ENCODE measurements around the gene CD8B2. TPM values are rescaled to one million over a fixed set of nuclear protein-coding genes. Genes with fewer than 3 reads are reported as not detected.
"Not testable (repeated sequence)": the region's sequence is repeated elsewhere in the genome, so short reads cannot be mapped to it uniquely, and the experiment has no call there.

The CD8B2 gene
- total RNA-seq, 1 experiment from 2014 or later = not detected

- DNase-seq = no peak
- Histone ChIP-seq H3K27me3 (no peaks in the 10 kb centered on the region), H3K9me3 (no peaks in the 10 kb centered on the region), H3K36me3 (no peaks in the 10 kb centered on the region), H3K4me3 (no peak overlapping the region)
Measured at GRCh38 chr2:106537047-106537446, 49.9 kb downstream of the CD8B2 start.

- no peak for DNase-seq
- Histone ChIP-seq H3K4me3 (no peak overlapping the region), H3K9me3 (no peaks in the 10 kb centered on the region), H3K36me3 (no peaks in the 10 kb centered on the region), H3K27me3 (no peaks in the 10 kb centered on the region)
Measured at GRCh38 chr2:106537791-106538191, 50.6 kb downstream of the CD8B2 start.

DNA sequence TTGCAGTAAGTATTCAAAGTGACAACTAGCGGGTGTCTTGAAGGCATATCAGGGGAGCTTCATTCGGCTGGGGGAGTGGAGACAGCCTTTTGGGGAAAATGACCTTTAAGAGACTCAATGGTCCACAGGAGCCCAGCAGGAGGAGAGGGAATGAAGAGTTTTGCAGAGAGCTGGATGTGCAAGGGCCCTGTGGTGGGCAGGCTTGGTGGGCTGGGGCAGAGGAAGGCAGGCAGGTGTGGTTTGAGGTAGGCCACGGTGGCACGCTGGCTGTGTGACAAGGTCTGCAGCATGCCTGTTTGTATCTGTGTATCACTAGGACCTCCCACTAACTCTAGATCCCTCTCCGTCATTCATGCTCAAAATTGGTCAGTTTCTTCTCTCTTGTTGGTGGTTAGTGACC lies 53.7 kb downstream of the CD8B2 start:
- no peaks in the 10 kb centered on the region for H3K36me3 ChIP-seq
- no peak for DNase-seq
- no peaks in the 10 kb centered on the region; the same call in 1 of the 2 replicates for H3K27me3 ChIP-seq
- H3K9me3 ChIP-seq = no peaks in the 10 kb centered on the region
- H3K4me3 ChIP-seq = no peak overlapping the region

GRCh38 chr2:106541333-106541732 lies 54.2 kb downstream of the CD8B2 start:
- DNase-seq = no peak
- Histone ChIP-seq H3K4me3 (no peak overlapping the region), H3K9me3 (no peaks in the 10 kb centered on the region), H3K27me3 (no peaks in the 10 kb centered on the region; the same call in 1 of the 2 replicates), H3K36me3 (no peaks in the 10 kb centered on the region)

DNA sequence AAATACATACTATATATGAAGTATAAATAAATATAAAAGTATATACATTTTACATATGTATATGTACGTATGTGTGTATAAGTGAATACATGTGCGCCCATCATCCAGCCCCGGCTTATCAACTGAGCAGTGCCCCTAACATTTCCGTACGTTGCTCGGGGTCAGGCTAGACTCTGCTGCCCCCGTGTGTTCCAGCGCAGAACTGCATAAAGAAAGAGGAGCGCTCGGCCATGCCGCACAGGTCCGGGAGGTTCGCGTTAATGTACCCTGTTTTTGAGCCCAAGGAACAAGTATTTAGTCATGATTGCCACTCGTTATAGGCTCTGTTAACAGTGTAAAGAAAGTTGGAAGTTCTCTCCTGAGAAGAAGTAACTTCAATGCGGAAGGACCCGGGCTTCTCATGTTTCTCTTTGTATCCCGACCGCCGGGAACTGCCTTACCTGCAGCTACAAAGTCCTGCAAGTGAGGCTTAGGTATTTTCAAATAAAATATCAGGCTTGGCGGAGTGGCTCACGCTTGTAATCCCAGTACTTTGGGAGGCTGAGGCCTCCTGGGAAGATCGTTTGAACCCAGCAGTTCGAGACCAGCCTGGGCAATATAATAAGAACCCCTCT lies 55.7 kb downstream of the CD8B2 start:
- Histone ChIP-seq H3K27me3 (no peaks in the 10 kb centered on the region; the same call in 1 of the 2 replicates), H3K36me3 (no peaks in the 10 kb centered on the region), H3K9me3 (no peaks in the 10 kb centered on the region), H3K4me3 (no peak overlapping the region)
- DNase-seq = peak; percentile 36

GRCh38 chr2:106545007-106545406 lies 57.8 kb downstream of the CD8B2 start:
- no peaks in the 10 kb centered on the region for H3K36me3 ChIP-seq
- H3K27me3 ChIP-seq = no peaks in the 10 kb centered on the region; the same call in 1 of the 2 replicates
- no peaks in the 10 kb centered on the region for H3K9me3 ChIP-seq
- no peak overlapping the region for H3K4me3 ChIP-seq
- no peak for DNase-seq

DNA sequence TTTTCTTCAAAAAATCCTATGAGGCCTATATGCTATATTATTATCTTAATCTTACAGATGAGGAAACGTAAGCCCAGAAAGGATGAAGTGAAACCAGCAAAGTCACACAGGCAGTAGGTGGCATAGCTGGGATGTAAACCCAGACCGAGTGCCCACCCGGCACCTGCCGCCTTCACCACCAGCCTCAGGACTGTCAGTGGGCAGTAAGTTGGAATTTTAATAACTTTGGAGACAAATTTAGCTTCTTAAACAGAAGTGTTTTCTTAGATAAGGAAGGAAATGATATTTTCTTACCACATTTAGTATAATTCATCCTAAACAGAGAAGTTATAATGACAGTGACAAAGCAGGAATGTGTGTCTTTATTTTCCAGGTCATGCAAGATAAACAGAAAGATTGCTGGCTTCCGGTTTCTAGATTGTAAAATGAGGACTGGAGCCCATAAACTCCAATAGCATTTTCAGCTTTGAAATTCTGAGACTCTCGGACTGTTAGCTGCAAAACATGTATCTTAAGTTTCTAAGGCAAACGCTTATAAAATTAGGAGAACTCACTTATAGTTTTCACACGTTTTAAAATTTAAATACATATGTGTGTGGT lies 59.3 kb downstream of the CD8B2 start:
- H3K27me3 ChIP-seq = no peaks in the 10 kb centered on the region; the same call in 1 of the 2 replicates
- H3K4me3 ChIP-seq = no peak overlapping the region
- H3K36me3 ChIP-seq = no peaks in the 10 kb centered on the region
- no peaks in the 10 kb centered on the region for H3K9me3 ChIP-seq
- DNase-seq = no peak

DNA sequence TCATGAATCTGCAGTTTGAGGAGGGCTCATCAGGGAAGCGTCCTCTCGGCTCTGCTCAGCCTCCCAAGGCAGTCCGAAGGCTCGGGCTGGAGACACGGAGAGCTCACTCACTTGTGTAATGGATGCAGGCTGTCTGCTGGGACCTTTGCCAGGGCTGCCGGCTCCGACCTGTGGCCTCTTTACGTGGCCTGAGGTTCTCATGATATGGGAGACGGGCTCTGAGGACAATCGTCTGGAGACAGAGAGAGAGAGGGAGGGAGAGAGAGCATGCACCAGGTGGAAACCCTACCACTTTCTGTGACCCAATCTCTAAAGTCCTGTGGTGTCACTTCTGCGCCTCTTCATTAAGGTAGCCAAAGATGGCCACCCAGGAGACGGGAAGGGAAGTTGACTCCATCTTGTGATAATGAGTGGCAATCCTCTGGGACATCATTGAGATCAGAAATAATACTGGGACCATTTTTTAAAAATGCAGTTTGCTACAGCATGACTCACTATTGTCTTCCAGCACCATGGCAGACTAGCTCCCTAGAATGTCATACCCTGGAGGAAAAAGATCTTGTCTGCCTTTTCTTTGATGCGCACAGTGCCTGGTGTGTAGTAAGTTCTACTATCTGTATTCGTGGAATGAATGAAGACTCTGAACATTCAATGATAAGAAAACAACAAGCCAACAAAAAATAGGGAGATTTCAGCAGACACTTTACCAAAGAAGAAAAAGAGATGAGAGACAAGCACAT lies 60.2 kb downstream of the CD8B2 start:
- no peaks in the 10 kb centered on the region for H3K36me3 ChIP-seq
- H3K9me3 ChIP-seq = no peaks in the 10 kb centered on the region
- no peaks in the 10 kb centered on the region; the same call in 1 of the 2 replicates for H3K27me3 ChIP-seq
- H3K4me3 ChIP-seq = no peak overlapping the region
- DNase-seq = peak; percentile 5

DNA sequence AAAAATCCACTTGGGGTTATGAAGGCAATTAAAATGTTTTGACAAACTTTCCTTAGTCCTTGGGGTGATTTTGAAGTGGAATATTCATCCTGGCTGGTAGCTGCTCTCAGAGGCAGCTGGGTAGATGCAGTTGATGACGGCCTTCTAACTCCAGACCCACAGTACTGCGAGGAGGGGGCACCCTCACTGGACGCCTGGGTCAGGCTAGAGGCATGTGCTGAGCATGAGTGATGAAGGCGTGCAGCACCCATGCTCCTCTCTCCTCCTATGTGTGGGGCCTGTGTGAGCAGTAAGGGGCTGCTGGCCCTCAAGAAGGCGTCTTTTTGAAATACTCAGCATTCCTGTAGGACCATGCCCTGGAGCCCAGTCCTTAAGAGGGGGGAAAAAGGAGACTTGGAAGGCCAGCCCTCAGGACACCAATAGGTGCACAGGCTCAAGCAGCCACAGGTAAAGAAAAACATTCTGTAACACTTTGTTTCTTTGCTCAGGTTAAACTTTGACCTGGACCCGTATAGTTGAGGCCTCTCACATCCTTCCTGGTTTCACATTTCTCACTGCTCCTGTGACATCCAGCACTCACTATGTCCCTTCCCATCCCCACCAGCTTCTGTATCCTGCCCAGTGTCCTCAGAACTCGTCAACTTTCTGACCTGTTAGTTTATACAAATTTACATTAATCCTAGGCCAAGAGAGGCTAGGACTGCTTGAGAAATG lies 64.4 kb downstream of the CD8B2 start:
- no peak overlapping the region for H3K4me3 ChIP-seq
- no peaks in the 10 kb centered on the region for H3K36me3 ChIP-seq
- no peaks in the 10 kb centered on the region for H3K9me3 ChIP-seq
- DNase-seq = no peak
- H3K27me3 ChIP-seq = no peaks in the 10 kb centered on the region

- DNase-seq = no peak
- H3K9me3 ChIP-seq = no peaks in the 10 kb centered on the region
- no peaks in the 10 kb centered on the region for H3K27me3 ChIP-seq
- H3K4me3 ChIP-seq = no peak overlapping the region
- H3K36me3 ChIP-seq = no peaks in the 10 kb centered on the region
Measured at GRCh38 chr2:106552921-106553320, 65.8 kb downstream of the CD8B2 start.

GRCh38 chr2:106553321-106553720 lies 66.2 kb downstream of the CD8B2 start:
- no peaks in the 10 kb centered on the region for H3K36me3 ChIP-seq
- H3K27me3 ChIP-seq = no peaks in the 10 kb centered on the region
- H3K4me3 ChIP-seq = no peak overlapping the region
- H3K9me3 ChIP-seq = no peaks in the 10 kb centered on the region
- no peak for DNase-seq

DNA sequence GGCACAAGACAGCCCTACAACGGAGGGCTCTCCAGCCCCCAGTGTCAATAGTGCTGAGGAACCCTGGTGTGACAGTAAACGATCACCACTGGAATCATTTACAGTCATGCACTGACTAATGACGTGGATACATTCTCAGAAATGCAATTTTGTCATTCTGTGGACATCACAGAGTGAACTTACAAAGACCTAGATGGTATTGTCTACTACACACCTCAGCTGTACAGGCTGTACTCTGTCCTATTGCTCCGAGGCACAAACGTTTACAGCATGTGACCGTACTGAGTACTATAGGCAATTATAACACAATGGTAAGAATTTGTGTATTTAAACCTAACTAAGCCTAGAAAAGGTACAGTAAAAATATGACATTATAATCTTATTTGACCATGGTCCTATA lies 67.2 kb downstream of the CD8B2 start:
- H3K4me3 ChIP-seq = no peak overlapping the region
- DNase-seq = no peak
- H3K9me3 ChIP-seq = no peaks in the 10 kb centered on the region
- H3K36me3 ChIP-seq = no peaks in the 10 kb centered on the region
- H3K27me3 ChIP-seq = no peaks in the 10 kb centered on the region

DNA sequence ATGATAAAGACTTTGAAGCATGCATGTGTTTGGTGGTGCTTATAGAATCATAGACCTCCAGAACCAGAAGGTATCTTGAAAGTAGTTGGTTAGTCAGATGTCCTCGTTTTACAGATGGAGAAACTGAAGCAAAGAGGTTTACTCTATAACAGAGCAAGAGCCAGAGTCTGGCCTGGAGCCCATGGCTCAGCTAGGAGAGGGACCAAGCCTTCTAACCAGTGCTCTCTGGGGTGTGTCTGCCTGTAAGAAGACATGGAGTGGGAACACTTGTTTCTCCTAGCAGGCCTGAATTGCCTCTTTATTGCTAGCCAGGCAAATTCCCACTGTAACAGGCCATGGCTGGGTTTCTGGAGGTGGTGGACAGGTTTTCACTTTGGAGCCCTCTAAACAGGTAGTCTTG lies 67.9 kb downstream of the CD8B2 start:
- Histone ChIP-seq H3K4me3 (no peak overlapping the region), H3K36me3 (no peaks in the 10 kb centered on the region), H3K9me3 (no peaks in the 10 kb centered on the region), H3K27me3 (no peaks in the 10 kb centered on the region)
- no peak for DNase-seq

GRCh38 chr2:106559786-106560185 lies 72.6 kb downstream of the CD8B2 start:
- not testable (repeated sequence) for DNase-seq, H3K9me3 ChIP-seq, H3K36me3 ChIP-seq, H3K4me3 ChIP-seq, H3K27me3 ChIP-seq

DNA sequence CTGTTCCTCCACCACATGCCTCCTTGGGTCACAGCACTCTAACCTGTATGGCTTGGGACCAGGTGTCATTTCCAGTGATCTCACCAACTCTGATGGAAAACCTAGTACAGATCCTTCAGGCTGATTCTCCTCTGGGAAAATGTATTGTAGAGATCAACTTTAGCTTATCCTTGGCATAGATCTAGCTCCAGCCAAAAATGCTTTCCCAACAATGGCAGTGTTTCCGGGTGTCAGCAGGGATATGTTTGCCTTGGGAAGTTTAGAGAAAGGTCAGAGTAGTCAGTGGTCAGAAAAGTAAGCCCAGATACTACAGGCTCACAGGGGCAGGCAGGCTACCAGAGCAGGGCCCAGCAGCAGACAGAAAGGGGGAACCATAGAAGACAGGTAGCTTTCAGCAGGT lies 73.6 kb downstream of the CD8B2 start:
- Histone ChIP-seq H3K9me3 (no peaks in the 10 kb centered on the region), H3K4me3 (no peak overlapping the region), H3K36me3 (no peaks in the 10 kb centered on the region), H3K27me3 (no peaks in the 10 kb centered on the region)
- DNase-seq = no peak

- no peaks in the 10 kb centered on the region for H3K9me3 ChIP-seq
Measured at GRCh38 chr2:106561356-106561755, 74.2 kb downstream of the CD8B2 start.

GRCh38 chr2:106561803-106562202 lies 74.6 kb downstream of the CD8B2 start:
- Histone ChIP-seq H3K4me3 (no peak overlapping the region), H3K27me3 (no peaks in the 10 kb centered on the region), H3K36me3 (no peaks in the 10 kb centered on the region), H3K9me3 (no peaks in the 10 kb centered on the region)
- no peak for DNase-seq

More at GRCh38 chr2:106561356-106561755, 74.2 kb downstream of the CD8B2 start:
- no peak for DNase-seq
- no peaks in the 10 kb centered on the region for H3K36me3 ChIP-seq
- no peaks in the 10 kb centered on the region for H3K27me3 ChIP-seq
- no peak overlapping the region for H3K4me3 ChIP-seq

Measured in MG63 (cell line).